Smooth muscle cell of the brain vasculature (primary cell): Measurements from ENCODE around the gene MEX3C.

Experiments used
- DNase-seq: peaks from one replicate; pipeline ENCODE4 v3.0.0-alpha.2; 2012; ENCODE audit warnings: low read depth, low spot score

The MEX3C gene

GRCh38 chr18:51154431-51155063, 42.9 kb downstream of the MEX3C start:
- no peak for DNase-seq

GRCh38 chr18:51153659-51154371, 43.7 kb downstream of the MEX3C start:
- DNase-seq: no peak

GRCh38 chr18:51151568-51152511, 45.6 kb downstream of the MEX3C start:
- no peak for DNase-seq

GRCh38 chr18:51151185-51151567, 46.3 kb downstream of the MEX3C start:
- no peak for DNase-seq

- DNase-seq: peak; percentile 21
Measured at GRCh38 chr18:51150113-51150700, 47.3 kb downstream of the MEX3C start.

- no peak for DNase-seq
Measured at GRCh38 chr18:51149670-51150069, 47.8 kb downstream of the MEX3C start.

- no peak for DNase-seq
Measured at GRCh38 chr18:51146909-51147308, 50.6 kb downstream of the MEX3C start.

- no peak for DNase-seq
Measured at GRCh38 chr18:51138936-51139335, 58.5 kb downstream of the MEX3C start.

GRCh38 chr18:51137891-51138290, 59.6 kb downstream of the MEX3C start:
- no peak for DNase-seq

GRCh38 chr18:51137026-51137729, 60.3 kb downstream of the MEX3C start:
- no peak for DNase-seq

- DNase-seq: no peak
Measured at GRCh38 chr18:51135795-51136194, 61.7 kb downstream of the MEX3C start.

GRCh38 chr18:51135364-51135763, 62.1 kb downstream of the MEX3C start:
- DNase-seq: no peak

- no peak for DNase-seq
Measured at GRCh38 chr18:51134721-51135120, 62.8 kb downstream of the MEX3C start.

- no peak for DNase-seq
Measured at GRCh38 chr18:51133580-51134160, 63.8 kb downstream of the MEX3C start.

- DNase-seq: no peak
Measured at GRCh38 chr18:51132256-51132935, 65.1 kb downstream of the MEX3C start.

GRCh38 chr18:51128533-51128932, 68.9 kb downstream of the MEX3C start:
- no peak for DNase-seq

GRCh38 chr18:51127664-51128063, 69.8 kb downstream of the MEX3C start:
- DNase-seq: no peak

- DNase-seq: no peak
Measured at GRCh38 chr18:51125976-51126375, 71.5 kb downstream of the MEX3C start.
